Right kidney (tissue), 1 donor: ENCODE data around the gene SFTA2.

Experiments
- DNase-seq: peaks from one replicate; pipeline ENCODE4 v3.0.0-alpha.2; 2016

Gene SFTA2

DNA sequence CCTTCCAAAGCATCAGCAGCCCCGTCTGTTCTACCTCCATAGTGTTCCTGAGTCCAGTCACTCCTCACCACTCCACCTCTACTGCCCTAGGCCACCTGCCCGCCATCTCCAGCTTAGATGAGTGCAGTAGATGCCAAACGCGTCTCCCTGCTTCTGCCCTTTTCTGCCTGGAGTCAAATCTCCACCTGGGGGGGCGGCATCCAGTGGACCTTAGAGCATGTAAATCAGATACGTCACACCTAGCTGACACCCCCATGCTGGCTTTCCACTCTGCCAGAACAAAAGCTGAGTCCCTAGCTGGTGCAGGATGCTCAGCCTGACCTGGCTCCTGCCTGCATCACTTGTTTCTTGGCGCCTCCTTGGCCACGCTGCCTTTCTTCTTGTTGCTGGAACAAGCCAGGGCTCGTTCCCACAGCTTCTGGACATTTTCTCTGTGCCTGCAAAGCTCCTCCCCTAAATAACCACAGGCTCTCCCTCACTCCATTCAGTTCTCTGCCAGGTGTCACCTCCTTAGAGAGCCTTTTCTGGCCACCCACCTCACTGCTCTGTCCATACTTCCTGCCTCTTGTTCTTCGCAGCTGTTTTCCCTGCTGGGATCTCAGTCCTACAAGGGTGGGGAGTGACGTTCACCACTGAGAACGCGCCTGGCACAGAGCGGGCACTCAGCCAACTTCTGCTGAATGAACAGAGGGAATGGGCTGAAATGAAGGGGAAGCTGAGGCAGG lies 41.9 kb downstream of the SFTA2 start:
- DNase-seq: no peak

DNA sequence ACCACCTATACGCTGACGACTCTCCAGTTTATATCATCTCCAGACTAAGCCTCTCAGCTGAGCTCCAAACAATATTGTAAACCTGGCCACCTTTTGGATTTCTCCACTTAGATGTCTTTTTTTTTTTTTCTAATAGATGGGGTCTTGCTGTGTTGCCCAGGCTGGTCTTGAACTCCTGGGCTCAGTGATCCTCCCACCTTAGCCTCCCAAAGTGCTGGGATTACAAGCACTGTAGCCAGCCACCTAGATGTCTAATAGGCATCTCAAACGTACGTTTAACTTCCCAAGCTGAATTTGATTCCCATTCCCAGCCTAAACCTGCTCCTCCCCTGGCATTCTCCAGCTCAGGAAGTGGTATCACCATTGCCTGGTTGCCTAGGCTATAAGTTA lies 42.5 kb downstream of the SFTA2 start:
- no peak for DNase-seq

DNA sequence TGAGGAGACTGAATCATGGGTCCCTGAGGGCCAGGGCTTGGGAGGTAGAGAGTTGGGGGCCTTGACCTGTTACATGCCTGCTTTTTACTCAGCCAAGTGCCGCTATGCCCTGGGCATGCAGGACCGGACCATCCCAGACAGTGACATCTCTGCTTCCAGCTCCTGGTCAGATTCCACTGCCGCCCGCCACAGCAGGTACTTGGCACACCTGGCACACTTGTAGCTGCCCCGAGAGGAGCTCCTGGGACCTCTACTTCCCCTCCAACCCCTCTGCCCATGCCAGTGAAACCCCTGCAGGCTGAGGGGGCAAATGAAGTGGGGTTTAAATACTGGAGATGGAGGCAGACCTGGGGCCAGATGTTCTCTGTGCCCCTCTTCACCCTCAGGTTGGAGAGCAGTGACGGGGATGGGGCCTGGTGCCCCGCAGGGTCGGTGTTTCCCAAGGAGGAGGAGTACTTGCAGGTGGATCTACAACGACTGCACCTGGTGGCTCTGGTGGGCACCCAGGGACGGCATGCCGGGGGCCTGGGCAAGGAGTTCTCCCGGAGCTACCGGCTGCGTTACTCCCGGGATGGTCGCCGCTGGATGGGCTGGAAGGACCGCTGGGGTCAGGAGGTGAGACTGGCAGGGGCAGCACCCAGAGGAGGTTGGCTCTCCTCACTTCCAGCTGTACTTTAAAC lies 43.0 kb downstream of the SFTA2 start:
- no peak for DNase-seq

DNA sequence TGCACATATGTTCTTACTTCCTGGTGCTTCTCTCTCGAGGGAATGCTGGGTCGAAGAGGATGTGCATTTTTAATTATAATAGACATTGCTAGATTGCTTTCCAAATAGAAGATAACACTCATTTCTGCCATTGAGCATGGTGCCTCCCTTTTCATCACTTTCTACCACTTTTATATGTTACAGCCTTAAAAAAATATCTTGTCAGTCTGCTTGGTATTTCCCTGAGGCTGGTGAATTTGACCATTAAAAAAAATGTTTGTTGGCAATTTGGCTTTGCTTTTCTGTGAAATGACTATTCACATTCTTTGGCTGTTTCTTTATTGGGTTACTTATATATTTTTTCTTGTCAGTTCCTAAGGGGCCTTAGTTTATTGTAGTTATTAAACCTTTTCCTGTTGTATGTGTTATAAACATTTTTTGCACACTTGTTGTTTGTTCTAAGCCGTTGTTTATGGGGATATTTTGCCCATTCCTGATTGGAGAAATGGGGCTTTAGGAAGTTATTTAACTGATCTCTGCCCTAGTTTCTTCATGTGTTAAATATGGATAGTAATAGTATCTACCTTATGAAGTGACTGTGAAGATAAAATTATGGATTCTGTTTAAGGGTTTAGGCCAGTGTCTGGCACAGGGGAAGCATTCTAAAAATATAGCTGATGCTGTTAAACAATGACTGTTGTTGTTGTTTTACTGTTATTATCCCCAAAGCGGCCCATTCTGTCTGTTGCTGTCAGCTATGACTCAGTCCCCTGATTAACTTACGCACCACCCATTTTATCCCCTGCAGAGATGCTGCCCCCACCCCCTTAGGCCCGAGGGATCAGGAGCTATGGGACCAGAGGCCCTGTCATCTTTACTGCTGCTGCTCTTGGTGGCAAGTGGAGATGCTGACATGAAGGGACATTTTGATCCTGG lies 43.8 kb downstream of the SFTA2 start:
- no peak for DNase-seq

DNA sequence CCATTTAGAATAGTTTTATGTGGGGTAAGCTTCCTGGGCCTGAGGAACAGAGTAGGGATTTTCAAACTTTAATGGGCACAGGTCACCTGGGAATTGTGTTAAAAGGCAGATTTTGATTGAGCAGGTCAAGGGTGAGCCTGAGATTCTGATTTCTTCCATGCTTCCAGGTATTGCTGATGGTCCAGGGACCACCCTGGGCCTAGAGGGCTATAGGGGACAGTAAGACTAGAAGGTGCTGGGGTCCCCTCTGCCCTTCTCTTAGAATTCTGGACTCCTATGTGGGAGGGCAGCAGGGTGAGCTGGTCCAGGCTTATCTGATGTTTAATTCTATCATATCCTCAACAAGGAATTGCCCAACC lies 45.1 kb downstream of the SFTA2 start:
- DNase-seq: no peak

DNA sequence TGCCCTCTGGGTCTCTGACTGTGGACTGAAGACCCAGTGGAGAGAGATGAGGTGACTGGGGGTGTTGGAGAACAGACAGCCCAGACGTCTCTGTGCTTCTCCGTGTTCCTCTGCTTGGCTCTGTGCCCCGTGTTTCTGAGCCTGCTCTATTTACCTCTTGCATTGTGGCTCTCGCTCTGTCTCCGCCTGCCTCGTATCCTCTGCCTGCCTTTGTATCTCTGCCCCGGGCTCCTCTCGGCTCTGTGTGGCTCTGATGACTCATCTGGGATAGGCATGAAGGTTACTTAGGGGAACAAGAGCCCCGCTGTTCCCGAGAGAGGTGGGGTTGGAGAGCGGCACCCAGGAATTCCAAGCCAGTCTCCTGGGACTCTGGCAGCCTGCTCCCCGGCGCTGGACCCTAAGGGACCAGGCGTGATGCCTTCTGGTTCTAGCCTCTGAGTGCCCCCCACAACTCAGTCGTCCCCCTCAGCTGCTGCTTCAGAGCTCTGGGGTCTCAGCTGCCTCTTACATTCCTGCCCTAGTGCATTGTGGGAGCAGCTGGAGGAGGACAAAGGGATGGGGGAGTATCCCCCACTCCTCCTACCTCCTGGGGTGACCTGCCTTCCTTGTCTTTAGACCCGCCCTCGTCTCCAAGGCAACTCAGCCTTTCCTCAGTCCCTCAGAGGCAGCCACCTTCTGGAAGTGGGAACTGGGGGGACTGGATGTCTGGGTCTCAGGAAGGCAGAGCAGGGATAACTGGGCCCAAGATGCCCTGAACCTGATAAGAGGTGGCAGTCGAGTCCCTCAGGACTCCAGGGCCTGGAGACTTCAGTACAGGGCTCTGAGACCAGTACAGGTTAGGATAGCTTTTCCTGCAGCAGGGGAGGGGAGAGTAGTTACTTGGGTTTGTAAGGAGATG lies 45.7 kb downstream of the SFTA2 start:
- DNase-seq: peak; percentile 60

DNA sequence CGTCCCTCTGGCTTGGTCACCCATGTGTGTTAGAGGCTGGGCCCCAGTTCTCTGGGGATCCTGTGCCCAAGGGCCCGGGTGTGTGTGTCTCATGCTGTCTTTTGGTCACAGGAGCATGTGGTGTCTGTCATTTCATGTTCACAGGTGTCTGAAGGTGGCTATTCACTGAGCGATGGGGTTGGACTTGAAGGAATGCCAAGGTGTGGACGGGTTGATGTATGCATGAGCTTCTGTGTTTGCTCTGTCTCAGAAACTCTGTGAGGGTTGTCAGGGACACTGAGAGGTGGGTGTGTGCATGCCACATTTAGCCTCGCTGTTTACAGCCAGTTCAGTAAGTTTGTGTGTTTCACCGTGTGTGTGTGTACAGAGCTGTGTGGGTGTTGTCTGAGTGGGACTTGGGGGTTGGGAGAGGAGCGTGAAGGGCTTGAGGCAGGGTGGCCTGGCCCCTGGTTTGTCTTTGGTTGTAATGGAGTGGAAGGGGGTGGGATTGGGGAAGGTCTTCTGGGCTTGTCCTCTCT lies 46.4 kb downstream of the SFTA2 start:
- DNase-seq: no peak

DNA sequence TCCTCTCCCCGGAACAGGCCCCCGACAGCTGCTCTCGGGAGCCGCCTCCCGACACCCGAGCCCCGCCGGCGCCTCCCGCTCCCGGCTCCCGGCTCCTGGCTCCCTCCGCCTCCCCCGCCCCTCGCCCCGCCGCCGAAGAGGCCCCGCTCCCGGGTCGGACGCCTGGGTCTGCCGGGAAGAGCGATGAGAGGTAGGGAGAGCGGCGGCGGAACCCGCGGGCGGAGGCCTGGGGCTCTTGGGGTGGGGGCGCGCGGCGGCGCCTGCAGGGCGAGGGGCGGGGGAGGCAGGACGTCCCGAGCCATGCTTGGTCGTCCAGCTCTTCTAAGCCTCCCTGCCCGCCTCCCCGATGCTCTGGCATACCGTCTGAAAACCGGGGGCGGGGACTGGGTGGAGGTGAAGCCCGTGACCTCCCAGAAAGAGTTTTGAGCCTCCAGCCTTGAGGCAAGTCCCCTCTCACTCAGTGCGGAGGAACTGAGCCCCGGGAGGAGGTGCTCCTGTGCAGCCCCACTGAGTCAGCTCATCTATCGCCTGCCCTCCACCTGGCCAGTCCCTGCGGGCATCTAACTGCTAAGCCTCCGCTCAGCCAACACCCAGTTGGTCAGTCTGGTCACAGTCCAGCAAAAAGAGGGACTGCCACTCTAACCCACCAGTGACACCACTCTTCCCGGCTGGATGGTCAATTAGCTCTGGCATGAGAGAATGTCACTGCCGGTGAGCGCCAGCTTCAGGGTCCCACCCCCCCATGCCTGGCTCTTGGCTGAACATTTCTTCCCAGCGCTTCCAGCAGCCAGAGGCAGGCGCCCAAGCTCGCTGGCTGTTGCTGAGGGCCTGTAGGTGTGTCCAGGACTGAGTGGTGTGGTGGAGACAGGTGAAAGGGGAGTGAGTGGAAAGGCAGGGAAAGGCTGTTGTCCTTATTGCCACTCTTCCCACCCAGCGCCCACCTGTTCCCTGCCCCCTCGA lies 47.2 kb downstream of the SFTA2 start:
- DNase-seq: peak; percentile 71

DNA sequence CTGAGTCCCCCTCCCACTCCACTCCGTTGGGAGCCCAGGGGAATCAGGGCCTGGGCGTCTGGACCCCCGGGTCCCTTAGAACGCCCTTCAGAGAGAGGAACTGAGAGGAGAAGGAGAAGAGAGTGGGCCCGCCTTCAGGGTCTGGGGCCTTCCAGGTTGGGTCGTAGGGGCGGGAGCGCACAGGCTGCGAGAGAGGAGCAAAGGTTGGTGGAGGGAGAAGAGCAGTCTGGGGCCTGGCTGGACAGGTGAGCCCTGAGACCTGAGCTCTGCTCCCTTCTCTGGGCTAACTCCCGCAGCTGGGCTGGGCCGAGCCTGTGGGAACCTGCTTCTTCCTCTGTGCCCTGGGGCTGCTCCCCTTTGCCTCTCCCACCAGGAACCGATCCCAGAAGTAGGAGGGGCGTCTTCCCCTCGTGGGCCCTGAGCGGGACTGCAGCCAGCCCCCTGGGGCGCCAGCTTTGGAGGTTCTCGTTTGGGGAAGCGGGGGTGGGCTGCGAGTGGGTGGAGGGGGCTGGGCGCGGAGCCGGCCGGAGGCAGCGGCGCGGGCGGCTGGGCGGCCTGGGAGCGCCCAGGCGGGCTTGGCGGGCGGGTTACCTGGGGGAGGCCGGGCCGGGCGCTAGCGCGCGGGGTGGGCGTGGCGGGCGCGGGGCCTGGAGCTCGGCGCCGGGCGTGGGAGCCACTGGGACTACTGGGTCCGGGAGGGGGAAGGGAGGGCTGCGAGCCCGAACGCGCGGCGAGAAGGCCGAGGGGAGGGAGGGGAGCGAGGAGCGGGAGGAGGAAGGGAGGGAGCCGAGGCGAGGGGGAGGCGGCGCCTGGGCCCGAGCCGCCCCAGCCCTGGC lies 48.1 kb downstream of the SFTA2 start, which contains the start of gene DDR1:
TSS of gene DDR1 (plus strand) at position 835 of the 836 bp plus-strand sequence. CDS start 4,211 bp downstream, outside the sequence.
- peak; percentile 77 for DNase-seq

DNA sequence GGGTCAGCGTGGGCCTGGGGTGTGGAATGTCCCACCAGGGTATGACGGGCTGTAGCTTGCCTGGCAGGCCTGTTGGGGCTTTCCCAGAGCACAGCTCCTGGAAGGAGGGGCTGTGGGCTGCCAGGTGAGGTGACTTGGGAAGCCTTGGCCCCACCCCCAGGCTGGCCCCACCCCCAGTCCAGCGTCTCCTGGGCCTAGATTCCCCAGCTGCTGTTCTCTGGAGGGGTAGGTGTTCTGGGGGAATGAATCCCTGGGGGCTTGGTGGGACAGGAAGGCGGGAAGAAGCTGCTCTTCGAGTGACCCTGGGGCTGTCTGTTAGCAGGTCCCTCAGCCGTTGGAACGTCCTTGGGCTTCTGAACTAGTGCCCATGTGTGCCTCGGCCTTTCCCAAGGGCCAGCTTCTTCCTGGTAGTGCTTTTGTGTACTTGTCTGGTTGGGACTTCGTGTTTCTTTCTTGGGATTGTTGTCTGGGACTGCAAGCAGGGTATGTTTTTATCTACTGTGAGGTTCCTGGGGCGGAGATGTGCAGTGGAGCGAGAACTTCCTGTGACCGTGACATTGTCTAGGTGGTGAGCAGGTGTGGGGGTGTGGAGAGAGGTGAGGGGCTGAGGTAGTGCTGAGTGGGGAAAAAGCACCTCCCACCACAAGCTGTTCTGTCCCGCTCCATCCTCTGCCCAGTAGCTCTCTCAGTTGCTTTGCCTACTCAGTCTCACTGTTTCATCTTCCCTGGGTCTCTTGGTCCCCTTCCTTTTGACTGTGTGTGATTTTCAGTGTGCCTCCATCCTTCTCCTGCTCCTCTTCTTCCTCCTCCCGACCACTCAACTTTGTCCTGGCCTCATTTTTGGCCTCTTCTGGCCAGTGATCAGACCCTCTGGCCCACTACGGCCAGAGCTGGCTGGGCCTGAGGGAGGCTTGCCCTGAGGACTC lies 48.9 kb downstream of the SFTA2 start:
- DNase-seq: peak; percentile 78

DNA sequence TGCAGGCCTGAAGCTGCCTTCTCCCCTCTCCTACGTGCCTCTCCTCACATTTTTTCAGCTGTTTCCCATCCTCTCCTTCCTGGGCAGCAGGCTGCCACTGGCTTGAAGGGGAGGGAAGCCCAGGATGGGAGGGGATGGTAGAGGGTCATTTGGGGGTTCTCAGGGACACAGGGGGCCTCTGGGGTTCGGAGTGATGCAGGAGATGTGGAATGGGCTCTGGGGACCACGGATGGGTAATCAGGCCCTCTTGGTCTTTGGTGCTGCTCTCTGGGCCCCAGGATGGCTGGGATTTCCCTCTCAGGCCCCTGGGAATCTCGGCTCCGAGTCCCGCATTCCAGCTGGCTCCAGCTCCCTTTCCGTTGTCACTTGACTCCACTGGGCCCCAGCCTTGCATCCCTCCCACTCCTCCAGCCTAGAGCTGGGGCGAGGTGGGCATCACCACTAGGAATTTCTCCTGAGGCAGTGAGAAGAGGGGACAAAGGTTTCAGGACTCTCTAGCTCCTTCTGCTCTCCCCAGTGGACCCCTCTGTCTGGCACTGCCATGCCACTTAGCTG lies 49.7 kb downstream of the SFTA2 start:
- DNase-seq: no peak

DNA sequence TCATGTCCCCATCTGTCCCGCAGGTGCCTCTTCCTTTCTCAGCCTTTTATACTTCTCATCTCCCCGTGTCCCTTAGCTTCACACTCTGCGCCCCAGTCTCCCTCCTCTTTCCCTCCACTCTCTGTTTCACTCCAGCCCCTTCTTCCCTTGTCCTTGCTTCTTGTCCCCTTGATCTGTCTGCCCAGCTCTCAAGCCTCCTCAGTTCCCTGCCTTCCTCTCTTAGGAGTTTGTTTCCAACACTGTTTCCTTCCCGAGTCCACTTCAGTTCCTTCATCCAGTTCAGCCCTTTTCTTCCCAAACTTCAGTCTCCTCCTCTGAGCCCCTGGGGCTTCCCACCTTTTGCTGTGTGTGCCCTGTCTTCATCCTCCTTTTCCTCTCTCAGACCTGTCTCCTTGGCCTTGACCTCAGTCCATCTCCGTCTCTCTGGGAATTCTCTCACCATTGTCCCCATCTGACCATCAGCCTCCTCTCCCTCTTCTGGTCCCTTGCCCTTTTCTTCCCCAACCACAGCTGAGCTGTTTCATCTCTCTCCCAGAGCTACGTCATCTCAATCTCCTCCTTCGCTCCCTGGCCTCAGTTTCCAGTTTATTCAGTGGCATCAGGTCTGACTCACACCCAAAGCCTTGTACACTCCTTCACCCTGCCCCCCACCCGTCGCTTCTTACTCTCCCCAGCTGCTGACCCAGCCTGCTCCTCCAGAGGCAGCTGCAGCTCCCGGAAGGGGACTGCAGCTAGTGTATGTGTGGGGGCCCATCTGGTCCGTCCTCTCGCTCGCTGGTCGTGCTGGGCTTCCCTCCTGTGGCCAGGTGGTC lies 50.4 kb downstream of the SFTA2 start:
- peak; percentile 58 for DNase-seq
